HepG2 (cell line): ENCODE measurements around the gene SEC14L2. TPM values are rescaled to one million over a fixed set of nuclear protein-coding genes. Genes with fewer than 3 reads are reported as not detected.

ENCODE experiments used
- DDIT3 ChIP-seq: sonication (generic); formaldehyde crosslinking; IDR thresholded peaks from 2 replicates; pipeline ENCODE4 v1.4.0; 2020; ENCODE audit warnings: mild to moderate bottlenecking, missing genetic modification reagents
- HMGXB4 ChIP-seq, 2 experiments: sonication (generic) in 1 of 2; formaldehyde crosslinking in 1 of 2; IDR thresholded peaks; 2 replicates each; pipeline versions ENCODE4 v1.4.0 to v1.6.1; 2018 to 2020; ENCODE audit warnings: missing genetic modification reagents in 2 of 2, borderline replicate concordance in 1 of 2, low read depth in 1 of 2, mild to moderate bottlenecking in 1 of 2, missing biosample characterization in 1 of 2
- IRF9 ChIP-seq: sonication (generic); formaldehyde crosslinking; IDR thresholded peaks from 2 replicates; pipeline ENCODE4 v1.8.0; 2022; ENCODE audit warnings: missing genetic modification reagents, mild to moderate bottlenecking, borderline replicate concordance
- KLF13 ChIP-seq: sonication (generic); formaldehyde crosslinking; IDR thresholded peaks from 2 replicates; pipeline ENCODE4 v1.4.0; 2020; ENCODE audit warnings: mild to moderate bottlenecking, missing genetic modification reagents
- PRDM4 ChIP-seq: sonication (generic); formaldehyde crosslinking; IDR thresholded peaks from 2 replicates; pipeline ENCODE4 v1.9.0; 2021; ENCODE audit warnings: missing genetic modification reagents, borderline replicate concordance
- SOX5 ChIP-seq: IDR thresholded peaks from 2 replicates; pipeline ENCODE4 v1.6.1; 2016; ENCODE audit warnings: borderline replicate concordance
- SRF ChIP-seq: IDR thresholded peaks from 2 replicates; pipeline ENCODE4 v1.6.1; 2011; ENCODE audit warnings: mild to moderate bottlenecking, low read depth, low read length, moderate library complexity
- STAG1 ChIP-seq: sonication (generic); formaldehyde crosslinking; IDR thresholded peaks from 2 replicates; pipeline ENCODE4 v1.4.0; 2020; ENCODE audit warnings: missing genetic modification reagents
- TBX2 ChIP-seq: sonication (generic); formaldehyde crosslinking; IDR thresholded peaks from 2 replicates; pipeline ENCODE4 v1.5.0; 2020; ENCODE audit warnings: missing genetic modification reagents, mild to moderate bottlenecking, borderline replicate concordance
- TEAD3 ChIP-seq: optimal IDR thresholded peaks from 2 replicates; pipeline ENCODE3; 2016; ENCODE audit warnings: borderline replicate concordance
- THRA ChIP-seq: sonication (generic); formaldehyde crosslinking; IDR thresholded peaks from 2 replicates; pipeline ENCODE4 v1.4.0; 2020; ENCODE audit warnings: missing genetic modification reagents, borderline replicate concordance
- ZMYM2 ChIP-seq: sonication (generic); formaldehyde crosslinking; IDR thresholded peaks from 2 replicates; pipeline ENCODE4 v1.8.0; 2022; ENCODE audit warnings: mild to moderate bottlenecking, missing genetic modification reagents
- ZMYM3 ChIP-seq: sonication (generic); formaldehyde crosslinking; IDR thresholded peaks from 2 replicates; pipeline ENCODE4 v1.5.1; 2020; ENCODE audit warnings: mild to moderate bottlenecking, missing genetic modification reagents
- ZNF687 ChIP-seq: sonication (generic); formaldehyde crosslinking; IDR thresholded peaks from 2 replicates; pipeline ENCODE4 v1.5.1; 2020; ENCODE audit warnings: mild to moderate bottlenecking, missing genetic modification reagents, moderate library complexity
- ZNF747 ChIP-seq: sonication (generic); formaldehyde crosslinking; IDR thresholded peaks from 2 replicates; pipeline ENCODE4 v1.8.1; 2023; ENCODE audit warnings: missing genetic modification reagents, mild to moderate bottlenecking, borderline replicate concordance
- polyA plus RNA-seq, 8 experiments: library from polyadenylated mRNA; depleted of rRNA in 3 of 8; stranded (reverse) in 7 of 8; unstranded in 1 of 8; fragments of >200 nt; fragmentation: Illumina TruSeq in 4 of 8; extraction: Trizol in 4 of 8; gene quantifications; 2 replicates each; pipeline versions ENCODE4 v1.2.1 to v1.2.3, GENCODE V29; 2011 to 2016; ENCODE audit warnings: low read depth in 4 of 8, missing spikeins in 1 of 8, mixed read lengths in 1 of 8; ENCODE audit not compliant: insufficient read depth in 1 of 8
- total RNA-seq, 5 experiments: library from RNA; depleted of rRNA; stranded (reverse); fragments of >200 nt; fragmentation: Illumina TruSeq; extraction: Trizol; gene quantifications; 2 replicates each; pipeline ENCODE4 v1.2.3, GENCODE V29; 2016; ENCODE audit warnings: low read depth in 1 of 5

Gene SEC14L2
- total and polyA plus RNA-seq, 2 of the 13 experiments (the other 11 are each of a cell fraction or from before 2014, with no cell fraction given), result 4.1 to 5.1 TPM

- peak; percentile 20; the same call in 1 of the 2 replicates for TF ChIP-seq ZNF687 (CRISPR knock-in tag)
- TF ChIP-seq IRF9 (CRISPR knock-in tag), result no peak
- no peak for TF ChIP-seq PRDM4 (CRISPR knock-in tag)
- TF ChIP-seq STAG1 (CRISPR knock-in tag), result peak; percentile 97
- TF ChIP-seq SOX5 (CRISPR knock-in tag), result peak; percentile 68
- TF ChIP-seq ZMYM2 (CRISPR knock-in tag), result no peak
- 0 out of 2 replicates have a peak, but pooled peaks have one; percentile 30 for TF ChIP-seq ZNF747
- no peak for TF ChIP-seq SRF
- peak; percentile 37; the same call in 1 of the 2 replicates for TF ChIP-seq TBX2 (CRISPR knock-in tag)
- TF ChIP-seq ZMYM3 (CRISPR knock-in tag), result peak; percentile 27; the same call in 1 of the 2 replicates
- TF ChIP-seq THRA (CRISPR knock-in tag), result 0 out of 2 replicates have a peak, but pooled peaks have one; percentile 48
- TF ChIP-seq TEAD3 (CRISPR knock-in tag), result peak; percentile 83
- TF ChIP-seq DDIT3 (CRISPR knock-in tag), result no peak
- TF ChIP-seq KLF13 (CRISPR knock-in tag), result no peak
- TF ChIP-seq HMGXB4 (CRISPR knock-in tag; IDR thresholded peaks at IDR 0.05; ENCODE audit: borderline replicate concordance in 1 of 2, low read depth in 1 of 2), result peak; percentile 39 to 81; a peak in 1 of 4 replicates
Measured at GRCh38 chr22:30390974-30391691, 5.7 kb upstream of the SEC14L2 start (continued).
